GM10248 (cell line): ENCODE data around the gene AP3S2.
A peak's percentile ranks its signal among the peaks of the same experiment; 100 is the strongest.

Source experiments
- CTCF ChIA-PET: fragments of 300-600 bp; sonication (Branson Sonifier 250); formaldehyde crosslinking; extraction: SDS; loops from one replicate; lab custom pipeline; 2021; ENCODE audit warnings: antibody characterized with exemption; lab: Yijun Ruan, JAX
- POLR2A ChIA-PET: fragments of 350-650 bp; sonication (Branson Sonifier 250); formaldehyde crosslinking; extraction: SDS; loops from one replicate; lab custom pipeline; 2020; ENCODE audit warnings: antibody characterized with exemption; lab: Yijun Ruan, JAX
- DNase-seq: peaks from one replicate; pipeline ENCODE4 v3.0.0; 2012; ENCODE audit errors: extremely low spot score
- TF ChIP-seq, protein P1 (sequence below): IDR thresholded peaks from 2 replicates; pipeline ENCODE4 v1.5.1; 2012; ENCODE audit warnings: mild to moderate bottlenecking, low read depth; ENCODE audit errors: extremely low read depth, missing control alignments, control extremely low read depth

Gene AP3S2

DNA sequence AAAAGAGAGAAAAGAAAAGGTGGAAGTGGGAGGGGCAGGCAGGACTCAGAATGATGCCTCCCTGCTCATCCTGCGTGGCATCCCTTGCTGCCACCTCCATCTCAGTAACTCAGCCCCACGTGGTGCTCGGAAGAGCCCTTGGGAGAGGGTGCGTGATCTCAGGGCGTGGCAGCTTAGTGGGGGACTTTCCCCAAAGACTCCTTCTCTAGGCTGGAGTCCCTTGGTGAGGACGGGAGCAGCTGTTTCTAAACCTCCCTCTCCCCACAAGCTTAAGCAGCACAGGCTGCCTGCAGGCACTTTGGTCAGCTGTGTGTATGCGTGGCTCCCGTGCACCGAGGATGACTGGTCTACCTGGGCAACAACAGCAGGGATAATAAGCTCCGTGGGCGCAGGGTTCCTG is 71.8 kb downstream of the AP3S2 start:
- CTCF ChIA-PET = interaction anchor here (1.1 kb wide), 1 partner anchor 53 kb away, joined by 3 read pairs; no protein-coding TSS in a partner anchor
- TF ChIP-seq, protein P1, sequence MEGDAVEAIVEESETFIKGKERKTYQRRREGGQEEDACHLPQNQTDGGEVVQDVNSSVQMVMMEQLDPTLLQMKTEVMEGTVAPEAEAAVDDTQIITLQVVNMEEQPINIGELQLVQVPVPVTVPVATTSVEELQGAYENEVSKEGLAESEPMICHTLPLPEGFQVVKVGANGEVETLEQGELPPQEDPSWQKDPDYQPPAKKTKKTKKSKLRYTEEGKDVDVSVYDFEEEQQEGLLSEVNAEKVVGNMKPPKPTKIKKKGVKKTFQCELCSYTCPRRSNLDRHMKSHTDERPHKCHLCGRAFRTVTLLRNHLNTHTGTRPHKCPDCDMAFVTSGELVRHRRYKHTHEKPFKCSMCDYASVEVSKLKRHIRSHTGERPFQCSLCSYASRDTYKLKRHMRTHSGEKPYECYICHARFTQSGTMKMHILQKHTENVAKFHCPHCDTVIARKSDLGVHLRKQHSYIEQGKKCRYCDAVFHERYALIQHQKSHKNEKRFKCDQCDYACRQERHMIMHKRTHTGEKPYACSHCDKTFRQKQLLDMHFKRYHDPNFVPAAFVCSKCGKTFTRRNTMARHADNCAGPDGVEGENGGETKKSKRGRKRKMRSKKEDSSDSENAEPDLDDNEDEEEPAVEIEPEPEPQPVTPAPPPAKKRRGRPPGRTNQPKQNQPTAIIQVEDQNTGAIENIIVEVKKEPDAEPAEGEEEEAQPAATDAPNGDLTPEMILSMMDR = no peak
- POLR2A ChIA-PET = interaction anchor here (0.6 kb wide), 1 partner anchor 14 kb away, joined by 3 read pairs; no protein-coding TSS in a partner anchor
- DNase-seq = no peak

DNA sequence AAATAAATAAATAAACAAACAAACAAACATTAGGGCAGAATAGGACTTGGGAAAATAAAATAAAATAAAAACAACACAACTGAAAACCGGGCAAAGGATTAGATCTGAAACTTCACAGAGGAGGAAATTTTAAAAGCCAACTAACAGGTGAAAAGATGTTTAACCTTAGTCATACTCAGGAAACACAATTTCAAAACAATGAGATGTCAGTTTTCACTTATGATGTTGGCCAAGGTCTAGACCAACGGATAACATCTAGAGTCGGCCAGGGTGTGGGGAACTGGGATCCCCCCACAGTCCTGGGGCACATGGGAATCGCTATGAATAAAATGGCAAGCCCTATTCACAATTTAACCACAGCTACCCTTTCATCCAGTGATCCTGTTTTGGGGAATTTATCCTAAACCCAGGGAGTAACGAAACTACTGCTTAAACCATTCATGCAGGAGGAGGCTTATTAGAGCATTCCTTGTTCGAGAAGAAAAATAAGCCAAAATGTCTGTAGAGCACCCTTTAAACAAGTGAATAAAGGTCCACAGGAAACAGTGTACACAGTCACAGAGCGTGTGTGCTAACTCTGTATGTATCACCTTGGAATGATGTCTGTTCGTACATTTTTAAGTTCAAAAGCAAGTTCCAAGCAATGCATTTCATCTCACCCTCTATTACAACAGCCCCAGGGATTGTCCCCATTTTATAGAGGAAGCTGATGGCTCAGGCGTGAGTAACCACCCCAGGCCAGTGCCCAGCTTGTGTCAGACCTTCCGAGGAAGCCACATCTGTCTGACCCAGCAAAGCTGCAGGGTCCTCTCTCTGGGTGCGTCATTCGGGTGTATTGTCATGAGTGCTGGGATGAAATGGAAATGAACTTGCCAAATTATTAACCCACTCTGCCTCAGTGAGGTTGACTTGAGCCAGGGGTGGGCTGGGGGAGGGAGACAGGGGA is 72.9 kb downstream of the AP3S2 start:
- no peak for DNase-seq
- TF ChIP-seq, protein P1 = no peak
- POLR2A ChIA-PET = no interaction called here
- CTCF ChIA-PET = no interaction called here

DNA sequence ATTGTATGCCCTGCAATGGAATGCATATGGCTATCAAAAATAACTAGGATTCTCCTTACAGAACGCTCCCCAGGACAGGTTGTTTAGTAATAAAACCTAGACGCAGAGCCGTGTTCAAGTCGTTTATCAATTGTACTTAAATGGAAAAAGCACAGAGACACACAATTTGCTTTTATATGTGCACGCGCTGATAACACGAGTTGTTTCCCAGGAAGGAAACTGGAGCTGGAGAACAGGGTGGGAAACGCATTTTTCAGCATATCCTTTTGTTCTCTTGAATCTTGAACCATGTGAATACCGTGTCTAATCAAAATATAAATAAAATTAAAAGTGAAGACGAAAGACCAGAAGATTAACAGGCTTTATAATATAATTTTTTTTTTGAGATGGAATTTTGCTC is 75.5 kb downstream of the AP3S2 start:
- DNase-seq = no peak
- TF ChIP-seq, protein P1 = no peak
- POLR2A ChIA-PET = no interaction called here
- CTCF ChIA-PET = interaction anchor here (1.6 kb wide), 1 partner anchor 57 kb away, joined by 4 read pairs; no protein-coding TSS in a partner anchor

DNA sequence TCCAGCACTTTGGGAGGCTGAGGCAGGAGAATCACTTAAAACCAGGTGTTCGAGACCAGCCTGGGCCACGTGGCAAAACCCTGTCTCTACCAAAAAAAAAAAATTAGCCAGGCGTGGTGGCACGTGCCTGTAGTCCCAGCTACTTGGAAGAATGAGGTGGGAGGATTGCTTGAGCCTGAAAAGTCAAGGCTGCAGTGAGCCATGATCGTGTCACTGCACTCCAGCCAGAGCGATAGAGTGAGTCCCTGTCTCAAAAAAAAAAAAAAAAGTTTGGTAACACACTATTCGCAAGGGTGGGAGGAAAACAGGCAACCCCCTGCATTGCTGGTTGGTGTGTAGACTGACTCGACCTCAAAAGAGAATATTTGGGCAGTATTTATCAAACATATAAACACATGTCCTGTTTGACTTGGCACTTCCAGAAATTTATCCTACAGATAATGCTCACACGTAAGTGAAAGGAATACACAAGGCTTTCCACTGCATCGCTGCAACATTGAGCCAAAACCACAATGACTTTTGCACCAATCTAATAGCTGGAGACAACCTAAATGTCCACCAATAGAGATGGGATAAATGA is 76.0 kb downstream of the AP3S2 start:
- TF ChIP-seq, protein P1 = no peak
- ChIA-PET POLR2A (no interaction called here), CTCF (no interaction called here)
- DNase-seq = no peak

DNA sequence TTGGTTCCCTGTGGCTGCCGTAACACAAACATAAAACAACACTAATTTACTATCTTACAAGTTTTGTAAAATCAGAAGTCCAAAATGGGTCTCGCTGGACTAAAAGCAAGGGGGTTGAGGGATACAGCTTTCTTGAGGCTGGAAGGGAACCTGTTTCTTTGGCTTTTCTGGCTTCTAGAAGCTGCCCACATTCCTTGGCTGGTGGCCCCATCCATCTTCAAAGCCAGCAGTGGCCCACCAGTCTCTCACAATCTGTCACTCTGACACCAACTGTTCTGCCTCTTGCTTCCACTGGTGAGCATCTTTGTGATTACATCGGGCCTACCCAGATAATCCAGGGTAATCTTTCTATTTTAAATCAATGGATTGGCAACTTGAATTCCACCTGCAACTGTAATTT is 78.0 kb downstream of the AP3S2 start:
- CTCF ChIA-PET = interaction anchor here (1.4 kb wide), 1 partner anchor 12 kb away, joined by 4 read pairs; no protein-coding TSS in a partner anchor
- TF ChIP-seq, protein P1 = no peak
- POLR2A ChIA-PET = no interaction called here

DNA sequence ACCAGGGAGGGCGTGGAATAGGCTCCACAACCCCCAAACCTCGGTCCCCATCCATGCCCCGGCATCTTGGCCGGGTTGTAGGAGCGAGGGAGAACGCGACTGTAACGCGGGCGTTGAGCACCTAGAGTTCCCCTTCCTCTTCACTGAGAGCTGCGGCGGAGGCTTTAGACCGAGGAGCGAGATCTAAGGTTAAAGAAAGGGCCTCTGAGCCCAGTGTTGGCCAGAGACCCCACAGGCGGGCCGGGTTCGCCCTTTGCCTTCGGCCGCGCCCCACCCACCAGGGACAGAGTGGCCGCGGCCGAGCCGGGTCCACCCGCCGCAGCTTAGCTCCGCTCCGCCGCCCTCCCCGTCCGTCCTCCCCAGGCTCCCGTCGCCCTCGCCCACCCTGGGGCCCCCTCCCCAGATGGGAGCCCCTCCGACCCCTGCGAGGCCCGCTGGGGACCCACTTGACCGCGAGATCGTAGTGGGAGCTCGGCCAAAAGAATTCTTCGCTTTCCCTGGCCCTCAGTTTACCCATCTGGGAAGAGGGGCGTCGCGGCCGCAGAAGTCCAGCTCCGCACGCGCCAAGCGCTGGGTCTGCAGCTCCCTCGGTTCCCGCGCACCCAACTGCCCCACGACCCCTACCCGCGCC is 79.6 kb downstream of the AP3S2 start:
- CTCF ChIA-PET = no interaction called here
- DNase-seq = peak; percentile 59
- POLR2A ChIA-PET = no interaction called here
- TF ChIP-seq, protein P1 = no peak

More for the DNA sequence above, 78.0 kb downstream of the AP3S2 start:
- no peak for DNase-seq
